Esophagus mucosa (tissue), 1 donor: ENCODE results near the gene LYRM9. TPM values are rescaled to one million over a fixed set of nuclear protein-coding genes. Genes with fewer than 3 reads are reported as not detected.
"Not testable (repeated sequence)": the region's sequence is repeated elsewhere in the genome, so short reads cannot be mapped to it uniquely, and the experiment has no call there.

ENCODE experiments used
- ATAC-seq: fragments of 200-7000 bp; cut with Tn5 transposase; one replicate; pipeline ENCODE4 v1.9.1; 2020
- total RNA-seq: library from RNA; stranded (reverse); gene quantifications from one replicate; pipeline ENCODE4 v1.2.4, GENCODE V29; 2023
- donor health status: DM: yes; HTN: yes; CAD: no.

The LYRM9 gene
- total RNA-seq, 1 donor from 2014 or later = 2.3 TPM

DNA sequence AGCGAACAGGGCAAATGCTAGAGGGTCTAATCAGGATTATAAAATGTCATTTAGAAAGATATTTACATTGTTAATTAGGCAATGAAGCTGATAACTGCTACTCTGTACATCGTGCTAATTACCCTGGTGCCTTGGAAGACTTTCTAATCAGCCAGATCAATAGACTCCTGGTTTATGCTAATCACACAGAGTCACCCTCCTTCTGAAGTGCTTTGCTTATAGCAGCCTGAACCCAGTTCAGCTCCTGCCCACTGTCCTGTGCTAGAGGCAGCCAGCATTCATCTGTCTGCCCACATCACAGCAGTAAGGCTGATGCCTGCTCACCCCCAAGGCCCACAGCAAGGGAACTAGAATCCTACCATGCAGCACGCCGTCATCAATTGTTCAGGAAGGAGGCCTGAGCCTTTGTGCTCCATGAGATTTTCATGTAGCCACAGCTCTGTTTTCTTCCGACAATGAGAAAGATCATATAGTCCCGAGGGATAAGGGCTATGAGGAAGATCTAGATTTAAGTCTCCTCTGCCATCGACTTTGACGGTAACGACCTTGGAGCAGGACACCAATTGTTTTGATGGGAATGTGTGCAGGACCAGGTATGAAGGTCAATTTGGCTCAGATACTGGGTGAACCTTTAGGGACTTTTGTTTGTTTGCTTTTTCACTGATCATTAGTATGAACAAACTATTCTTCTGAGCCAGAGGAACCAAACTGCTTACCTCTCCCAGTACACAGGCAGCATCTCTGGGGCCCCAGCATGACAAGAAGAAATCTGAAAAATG is 12.5 kb upstream of the LYRM9 start:
- ATAC-seq = no peak

DNA sequence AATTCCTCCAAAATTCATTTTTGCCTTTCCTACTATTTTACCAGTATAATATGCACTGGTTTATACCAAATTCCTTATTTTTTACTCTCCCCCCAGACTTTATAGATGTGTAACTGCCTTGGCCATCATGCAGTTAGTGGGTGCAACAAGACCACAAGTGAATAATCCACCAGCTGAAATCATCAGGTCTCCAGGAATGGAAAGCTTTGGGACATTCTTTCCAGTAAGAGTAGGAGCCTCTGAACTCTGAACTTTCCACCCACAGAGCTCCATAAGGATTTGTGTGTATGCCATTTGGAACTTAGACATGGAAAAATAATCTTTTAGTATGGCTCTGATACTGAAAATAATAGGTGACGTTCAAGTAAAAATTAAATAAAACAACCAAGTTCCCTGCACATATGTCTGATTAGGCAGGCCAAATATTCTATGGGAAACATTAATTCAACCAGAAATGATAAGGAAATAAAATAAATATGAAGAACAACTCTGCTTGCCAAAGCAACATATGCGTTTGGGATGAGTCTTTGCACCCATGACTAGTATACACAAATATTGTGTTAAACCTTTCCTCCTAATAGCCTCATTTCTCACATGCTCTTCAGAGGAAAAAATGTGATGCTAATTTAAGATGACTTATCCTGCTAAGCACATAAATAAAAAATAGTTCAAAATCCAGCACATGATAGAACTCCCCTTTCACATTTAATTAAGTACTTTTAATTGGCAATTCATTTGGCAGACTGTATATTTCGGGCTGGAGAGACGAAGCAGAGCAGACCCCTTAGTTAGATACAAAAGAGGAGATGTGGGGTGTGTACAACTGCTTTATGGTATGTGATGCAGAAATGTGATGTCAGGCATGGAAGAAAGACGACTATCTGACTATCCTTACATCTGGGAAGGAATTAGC is 11.6 kb upstream of the LYRM9 start:
- ATAC-seq = no peak

DNA sequence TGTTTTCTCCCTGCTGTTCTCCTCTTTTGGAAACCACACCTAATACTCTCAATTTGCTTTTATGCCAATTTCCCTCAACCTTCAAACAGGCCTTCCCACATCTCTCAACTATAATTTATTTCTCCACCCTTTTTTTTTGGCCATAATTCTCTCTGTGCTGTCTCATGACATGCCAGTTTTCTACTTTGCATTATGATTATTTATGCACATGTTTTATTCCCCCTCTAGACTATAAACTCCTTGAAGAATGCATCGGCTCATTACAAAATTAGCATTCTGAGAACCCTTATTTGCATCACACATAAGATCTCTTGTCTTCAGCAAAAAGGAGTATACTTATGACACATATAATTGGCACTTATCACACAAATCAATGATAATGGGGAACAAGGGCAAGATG is 10.9 kb upstream of the LYRM9 start:
- ATAC-seq = no peak

DNA sequence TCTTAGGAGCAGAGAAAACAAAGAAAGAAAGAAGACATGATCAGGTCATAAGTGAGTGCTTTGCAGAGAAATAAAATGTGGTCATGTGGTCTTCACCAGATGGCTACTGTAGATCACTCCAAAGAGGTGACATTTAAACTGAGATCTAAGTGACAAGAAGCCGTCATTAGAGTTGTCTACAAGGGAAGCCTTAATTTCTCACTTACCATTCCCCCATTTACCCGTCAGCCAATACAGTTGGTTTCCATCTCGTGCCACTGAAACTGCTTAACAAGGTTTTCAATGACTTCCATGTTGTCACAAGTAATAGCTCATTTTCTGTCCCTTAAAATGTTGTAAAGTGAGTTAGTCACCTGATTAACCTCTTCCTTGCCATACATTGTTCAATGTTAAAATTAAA is 6.4 kb upstream of the LYRM9 start:
- ATAC-seq = no peak

DNA sequence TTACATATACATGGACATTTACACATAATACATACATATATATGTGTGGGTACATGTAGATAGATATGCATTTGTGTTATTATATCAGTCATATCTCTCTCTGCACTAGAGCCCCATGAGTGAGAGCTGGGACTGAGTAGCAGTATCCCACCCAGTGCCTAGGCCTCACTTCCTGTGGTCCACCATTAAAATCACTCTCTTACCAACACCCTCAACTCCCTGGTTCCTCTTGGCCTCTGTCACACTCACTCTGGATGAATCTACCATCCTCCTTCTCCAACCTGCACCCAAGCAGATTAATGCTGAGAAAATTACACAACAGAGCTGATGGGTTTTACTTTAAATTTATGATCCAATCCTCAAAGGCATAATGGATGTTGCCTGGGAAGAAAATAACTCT is 4.9 kb upstream of the LYRM9 start:
- no peak for ATAC-seq

DNA sequence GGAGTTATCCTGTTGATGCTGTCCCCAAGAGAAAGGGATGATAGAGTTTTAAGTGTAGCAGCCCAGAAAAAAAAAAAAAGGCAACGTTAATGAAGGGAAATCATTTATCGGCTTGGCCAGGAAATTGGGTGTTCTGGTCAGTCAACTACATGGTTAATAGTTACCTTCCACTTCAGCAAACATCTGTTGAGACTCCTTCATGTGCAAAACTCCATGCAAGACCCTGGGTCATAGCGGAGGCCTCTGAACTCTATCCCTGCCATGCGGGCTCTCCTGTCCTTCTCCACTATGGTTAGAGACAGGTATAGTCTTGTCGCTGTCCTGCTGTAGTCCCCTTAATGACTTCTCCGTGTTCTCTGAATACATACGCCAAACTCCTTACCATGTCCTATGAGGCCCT is 3.5 kb upstream of the LYRM9 start:
- ATAC-seq = no peak

DNA sequence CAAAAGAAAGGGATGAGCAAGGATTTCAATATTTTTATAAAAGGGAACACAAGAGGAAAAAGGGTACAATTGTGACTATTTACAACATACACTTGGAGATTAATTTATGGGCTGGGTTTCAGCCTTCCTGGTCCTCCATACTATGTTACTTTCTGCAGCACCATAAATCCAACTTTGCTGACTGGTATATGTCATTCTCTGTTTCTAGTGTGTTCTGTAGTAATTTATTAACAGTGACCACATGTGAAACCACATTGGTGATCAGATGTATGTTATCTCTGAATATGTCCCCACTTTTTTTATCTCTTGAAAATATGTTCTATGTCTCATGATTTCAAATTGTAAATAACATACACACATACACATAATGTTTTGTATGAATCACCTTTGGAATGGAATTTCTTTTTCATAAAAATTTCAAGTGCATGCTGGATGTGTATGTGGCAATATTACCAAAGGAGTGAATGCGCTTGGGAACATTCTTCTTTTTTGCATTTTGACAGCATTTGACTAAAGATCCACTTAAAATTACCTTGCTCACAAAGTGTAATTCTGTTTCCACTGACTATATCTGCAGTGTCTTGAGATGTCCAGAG is 2.9 kb upstream of the LYRM9 start:
- no peak for ATAC-seq

DNA sequence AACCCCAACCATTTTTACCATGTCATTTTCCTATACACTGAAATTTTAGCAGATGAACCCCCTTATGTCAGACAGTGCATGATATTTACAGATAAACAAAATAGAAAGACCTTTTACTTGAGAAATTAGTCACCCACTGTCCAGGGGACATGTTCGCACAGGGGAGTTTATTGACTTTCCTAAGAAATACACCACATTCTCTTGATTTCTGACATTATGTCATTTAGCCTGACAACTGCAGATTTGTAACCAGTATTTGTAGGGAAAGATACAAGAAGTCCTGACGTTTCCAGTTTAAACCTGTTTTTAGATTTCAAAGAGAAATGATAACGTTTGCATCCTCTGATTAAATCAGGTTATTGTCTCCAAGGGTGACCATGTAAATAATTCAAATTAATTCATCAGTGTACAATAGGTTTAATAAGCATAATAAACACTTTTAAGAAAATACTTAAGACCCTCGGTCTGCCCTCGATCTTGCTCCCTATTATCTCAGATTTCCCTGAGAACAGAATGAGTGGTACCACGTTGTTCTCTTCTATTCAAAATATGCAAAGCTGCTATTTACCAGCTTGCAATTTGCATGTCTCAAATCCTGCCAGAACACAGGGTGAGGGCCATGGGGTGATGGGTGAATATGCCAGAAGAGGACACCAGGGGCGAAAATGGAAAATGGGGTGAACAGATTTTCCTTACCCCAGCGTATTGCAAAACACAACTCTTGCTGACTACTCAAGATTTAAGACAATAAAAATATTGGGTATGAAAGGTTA is 2.1 kb upstream of the LYRM9 start:
- ATAC-seq = no peak

DNA sequence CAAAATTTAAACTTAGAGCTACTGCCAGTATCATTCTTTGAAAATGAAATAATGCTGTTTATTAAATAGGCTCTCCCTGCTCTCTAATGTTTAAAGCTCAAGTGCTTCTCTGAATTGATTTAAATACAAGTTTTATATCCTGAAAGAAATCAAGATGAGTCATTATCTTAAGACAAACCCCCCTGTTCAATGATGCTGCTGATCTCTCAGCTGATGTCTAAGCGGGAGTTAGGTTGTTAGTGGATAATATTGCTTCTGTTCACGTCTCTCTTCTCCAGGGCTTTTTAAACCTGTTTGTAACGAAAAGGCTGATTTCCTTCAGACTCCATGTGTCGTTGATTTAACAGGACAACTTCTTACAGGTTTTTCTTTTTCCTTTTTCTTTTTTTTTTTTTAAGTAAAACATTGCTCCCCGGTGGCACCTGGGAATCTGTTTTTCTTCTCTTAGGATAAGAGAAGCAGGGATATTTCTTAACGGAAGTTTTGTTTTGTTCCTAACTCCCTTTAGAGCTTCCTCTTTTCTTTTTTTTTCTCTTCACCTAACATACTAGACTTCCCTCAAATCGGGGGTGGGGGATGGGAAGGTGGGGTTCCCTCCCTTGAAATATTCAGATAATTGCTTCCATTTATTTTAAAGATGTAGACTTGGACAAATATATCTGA is 807 bp upstream of the LYRM9 start:
- ATAC-seq = no peak

DNA sequence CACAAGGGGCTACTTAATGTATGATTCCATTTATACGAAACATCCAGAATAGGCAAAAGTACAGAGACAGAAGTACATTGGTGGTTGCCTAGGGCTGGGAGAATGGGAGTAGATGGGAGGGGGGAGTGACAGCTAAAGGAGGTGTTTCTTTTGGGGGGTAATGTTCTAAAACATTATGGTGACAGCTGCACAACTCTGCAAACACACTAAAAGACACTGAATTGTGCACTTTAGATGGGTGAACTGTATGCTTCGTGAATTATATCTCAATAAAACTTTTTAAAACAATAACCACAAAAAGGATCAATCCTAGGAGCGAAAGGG is 661 bp downstream of the LYRM9 start:
- ATAC-seq = no peak

DNA sequence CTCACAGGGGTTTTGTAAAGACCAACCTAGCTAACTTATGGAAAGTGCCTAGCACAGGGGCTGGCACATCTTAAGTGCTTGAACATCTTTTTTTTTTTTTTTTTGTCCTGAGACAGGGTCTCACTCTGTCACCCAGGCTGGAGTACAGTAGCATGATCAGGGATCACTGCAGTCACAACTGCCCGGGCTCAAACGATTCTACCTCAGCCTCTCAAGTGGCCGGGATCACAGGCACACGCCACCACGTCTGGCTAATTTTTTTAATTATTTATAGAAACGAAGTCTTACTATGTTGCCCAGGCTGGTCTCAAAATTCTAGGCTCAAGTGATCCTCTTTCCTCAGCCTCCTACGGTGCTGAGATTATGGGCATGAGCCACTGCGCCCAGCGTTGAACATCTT is 1.3 kb downstream of the LYRM9 start:
- ATAC-seq = no peak

DNA sequence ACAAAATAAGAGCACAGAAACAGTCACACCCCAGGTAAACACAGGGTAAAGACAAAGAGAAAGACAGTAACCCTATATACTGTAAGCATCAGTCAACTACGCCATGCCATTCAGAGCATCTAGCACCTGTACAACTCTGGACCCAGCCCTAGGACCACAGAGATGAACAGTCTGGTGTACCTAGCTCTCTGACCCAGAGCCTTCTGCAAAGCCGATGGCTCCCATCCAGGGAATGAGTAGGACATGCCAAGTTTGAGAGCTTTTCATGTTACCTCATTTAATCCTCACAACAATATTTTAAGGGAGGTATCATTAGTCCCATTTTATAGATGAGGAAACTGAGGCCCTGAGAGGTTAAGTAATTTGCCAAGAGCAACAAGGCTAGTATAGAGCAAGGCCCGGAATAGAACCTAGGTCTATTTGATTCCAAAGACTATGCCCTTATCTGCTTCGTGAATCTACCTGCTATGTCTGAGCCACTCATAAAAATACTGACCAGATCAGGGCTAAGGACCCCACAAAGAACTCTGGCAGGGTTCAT is 3.4 kb downstream of the LYRM9 start:
- no peak for ATAC-seq

DNA sequence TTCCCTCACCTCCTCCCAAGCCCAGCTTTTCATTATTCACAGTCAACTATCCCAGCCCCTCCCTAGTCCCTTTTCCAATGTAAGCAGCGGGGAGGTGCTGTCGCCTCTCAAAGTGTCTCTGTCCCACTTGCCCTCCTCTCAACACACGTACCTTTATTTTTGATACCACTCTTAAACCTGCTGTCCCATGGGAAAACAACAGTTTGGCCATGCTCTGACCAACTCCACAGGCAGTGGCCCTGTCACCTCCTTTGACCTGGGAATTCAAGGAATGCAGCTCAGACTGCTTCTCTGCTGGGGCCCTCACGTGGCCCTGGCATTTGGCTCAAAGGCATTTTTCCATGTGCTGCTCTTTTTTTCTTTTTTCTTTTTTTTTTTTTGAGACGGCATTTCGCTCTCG is 4.2 kb downstream of the LYRM9 start:
- no peak for ATAC-seq

DNA sequence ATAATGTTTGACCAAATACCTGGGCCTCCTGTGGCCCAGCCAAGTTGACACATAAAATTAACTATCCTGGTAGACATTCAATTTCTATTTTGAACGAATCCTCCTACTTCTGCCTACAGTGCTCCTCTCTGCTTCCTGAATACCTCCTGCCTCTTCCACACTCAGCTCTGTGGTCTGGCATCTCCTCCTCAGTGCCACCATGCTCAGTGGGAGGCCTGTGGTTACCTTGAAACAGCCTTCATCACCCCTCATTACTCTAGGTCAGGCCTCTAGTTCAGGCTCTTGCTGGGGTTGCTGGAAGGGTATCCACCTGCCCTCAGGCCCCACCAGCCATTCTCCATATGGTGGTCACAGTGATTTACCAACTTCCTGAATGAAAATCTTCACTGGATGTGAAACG is 5.1 kb downstream of the LYRM9 start:
- ATAC-seq = no peak

DNA sequence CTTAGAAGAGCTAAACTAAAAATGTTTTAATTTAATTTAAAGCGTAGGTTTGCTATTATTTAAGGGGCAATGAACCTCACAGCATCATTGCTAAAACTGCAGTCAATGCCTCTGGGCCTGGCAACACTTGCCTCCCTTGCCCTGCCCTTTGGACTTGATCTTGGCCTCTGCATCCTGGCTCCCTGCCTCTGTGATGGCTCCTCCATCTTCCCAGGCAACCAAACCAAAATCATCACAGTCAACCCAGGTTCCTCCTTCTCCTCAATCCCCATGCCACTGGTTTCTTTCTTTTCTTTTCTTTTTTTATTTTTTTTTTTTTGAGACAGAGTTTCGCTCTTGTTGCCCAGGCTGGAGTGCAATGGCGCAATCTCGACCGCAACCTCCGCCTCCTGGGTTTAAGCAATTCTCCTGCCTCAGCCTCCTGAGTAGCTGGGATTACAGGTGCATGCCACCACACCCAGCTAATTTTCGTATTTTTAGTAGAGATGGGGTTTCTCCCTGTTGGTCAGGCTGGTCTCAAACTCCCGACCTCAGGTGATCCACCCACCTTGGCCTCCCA is 6.7 kb downstream of the LYRM9 start:
- not testable (repeated sequence) for ATAC-seq

DNA sequence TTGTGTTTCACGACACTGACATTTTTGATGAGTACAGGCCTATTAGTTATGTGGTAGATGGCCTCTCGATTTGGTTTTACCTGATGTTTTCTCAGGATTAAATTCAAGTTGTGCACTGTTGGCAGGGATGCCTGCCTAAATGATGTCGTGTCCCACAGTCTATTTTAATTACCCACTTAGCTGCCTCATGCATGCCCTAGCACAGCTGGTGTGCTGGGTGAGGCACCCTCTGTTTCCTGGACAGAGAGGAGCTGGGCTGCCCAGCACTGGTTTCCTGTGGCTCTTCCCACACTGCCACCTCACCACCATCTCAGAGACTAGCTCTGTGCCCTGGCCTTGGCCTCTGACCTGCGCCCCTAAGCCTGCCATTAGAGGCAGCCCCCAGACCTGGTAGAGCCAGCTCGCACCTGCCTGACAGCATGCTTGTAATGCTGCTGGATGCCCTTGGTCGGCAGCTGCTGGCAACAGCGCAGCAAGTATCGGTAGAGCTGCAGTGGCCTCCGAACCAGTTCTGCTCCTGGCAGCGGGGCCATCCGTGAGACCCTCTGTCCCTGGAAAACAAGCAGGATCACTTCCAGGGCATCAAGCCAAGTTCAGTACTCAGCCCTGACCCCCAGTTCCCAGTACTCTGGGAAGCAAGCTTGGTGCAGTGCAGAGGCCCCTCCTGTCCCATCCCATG is 10.9 kb downstream of the LYRM9 start:
- no peak for ATAC-seq

DNA sequence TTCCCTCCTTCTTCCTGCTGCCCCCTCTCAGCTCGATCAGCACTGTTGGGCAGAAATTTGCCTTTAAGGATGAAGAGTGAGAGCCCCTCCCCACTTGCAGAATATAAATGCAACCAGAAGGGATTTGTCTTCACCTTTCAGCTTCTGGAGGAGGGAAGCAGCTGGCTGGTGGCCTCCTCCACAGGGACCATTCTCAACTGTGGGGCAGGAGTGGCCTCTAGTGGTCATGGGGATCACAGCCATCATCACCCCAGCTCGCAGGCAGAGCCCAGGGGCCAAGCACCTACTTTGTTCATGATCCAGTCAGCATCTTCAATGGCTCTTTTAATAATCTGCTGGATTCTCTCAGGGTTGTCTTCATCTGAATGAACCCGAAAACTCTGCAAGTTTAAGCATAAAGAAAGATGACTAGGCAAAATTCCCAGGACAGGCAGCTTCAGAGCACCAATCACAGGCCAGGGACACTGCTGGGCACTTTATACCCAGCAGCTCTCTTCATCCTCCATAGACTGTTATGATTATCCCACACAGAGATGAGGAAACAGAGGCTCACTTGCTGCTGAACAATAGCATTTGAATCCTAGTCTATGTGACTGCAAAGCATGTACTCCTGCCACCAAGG is 13.1 kb downstream of the LYRM9 start:
- peak; percentile 92 for ATAC-seq

DNA sequence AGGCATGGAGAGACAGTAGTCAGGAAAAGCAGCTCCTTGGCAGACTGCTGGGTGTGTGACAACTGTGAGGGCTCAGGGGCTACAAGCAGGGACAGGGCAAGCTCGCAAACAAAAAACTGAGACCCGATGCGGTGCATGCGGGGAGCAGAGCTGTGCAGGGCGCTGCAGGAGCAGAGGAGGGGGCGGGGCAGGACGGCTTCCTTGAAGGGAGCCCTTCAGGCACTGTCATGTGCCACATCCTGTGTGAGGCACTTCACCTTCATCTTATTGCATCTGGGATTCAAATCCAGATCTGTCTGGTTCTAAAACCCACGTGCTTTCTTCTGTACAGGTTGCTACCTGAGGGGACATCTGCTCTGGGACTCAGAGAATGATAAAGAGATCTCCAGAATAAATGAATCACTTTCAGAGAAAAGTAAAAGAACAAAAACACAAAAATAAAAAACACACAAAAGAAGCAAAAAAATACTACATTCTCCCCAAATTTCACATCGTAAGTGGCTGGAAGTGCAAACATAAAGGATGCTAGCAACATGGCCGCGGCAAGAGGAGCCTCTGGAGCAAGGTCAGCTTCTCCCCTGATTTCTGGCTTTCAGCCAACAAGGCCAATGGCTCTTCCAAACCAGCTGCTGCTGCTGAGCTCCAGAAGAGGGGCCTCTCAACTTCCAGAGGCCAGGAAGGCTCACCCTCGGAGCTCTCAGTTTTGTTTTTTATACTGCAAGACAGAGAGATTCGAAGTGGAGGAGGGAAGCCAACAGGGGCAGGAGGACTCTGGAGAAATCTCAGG is 14.2 kb downstream of the LYRM9 start:
- ATAC-seq = no peak

DNA sequence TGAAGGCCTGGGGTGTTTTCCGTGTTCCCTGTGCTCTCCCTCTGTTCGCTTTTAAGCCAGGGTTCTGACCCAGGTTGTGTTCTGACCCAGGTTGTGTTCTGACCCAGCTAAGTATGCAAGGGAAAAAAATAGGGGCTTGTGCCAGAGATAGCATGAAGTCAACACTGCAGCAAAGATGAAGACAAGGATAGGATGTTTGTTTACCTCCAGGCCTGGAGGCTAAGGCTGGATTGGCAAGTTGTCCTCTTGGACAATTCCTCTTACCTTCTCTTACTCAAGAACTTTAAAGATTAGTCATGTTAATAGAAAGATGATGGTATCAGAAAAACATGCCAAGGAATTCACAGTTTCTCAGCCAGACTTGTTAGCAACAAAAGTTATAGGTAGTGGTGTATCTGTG is 19.4 kb downstream of the LYRM9 start:
- ATAC-seq = no peak

DNA sequence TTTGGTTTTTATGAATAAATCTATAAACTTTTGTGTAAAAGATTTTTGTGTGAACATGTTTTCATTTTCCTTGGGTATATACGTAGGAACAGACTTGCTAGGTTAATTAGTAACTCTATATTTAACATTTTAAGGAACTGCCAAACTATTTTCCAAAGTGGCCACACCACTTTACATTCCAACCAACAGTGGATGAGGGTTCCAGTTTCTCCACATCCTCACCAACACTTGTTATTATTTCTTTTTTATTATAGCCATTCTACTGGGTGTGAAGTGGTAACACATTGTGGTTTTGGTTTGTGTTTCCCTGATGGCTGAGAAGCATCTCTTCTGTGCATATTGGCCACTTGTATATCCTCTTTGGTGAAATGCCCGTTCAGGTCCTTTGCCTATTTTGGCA is 20.0 kb downstream of the LYRM9 start:
- no peak for ATAC-seq
